Measurements from ENCODE around the gene S100A6.
"Not testable (repeated sequence)": the region's sequence is repeated elsewhere in the genome, so short reads cannot be mapped to it uniquely, and the experiment has no call there.

S100A6 gene

GRCh38 chr1:153577138-153577537 lies 41.3 kb upstream of the S100A6 start:
- TF ChIP-seq CTCF (conservative IDR thresholded peaks at IDR 0.05; ENCODE audit: control insufficient read depth, insufficient read depth, low read depth, low read length), result no peak
- H3K4me3 ChIP-seq (ENCODE audit: control insufficient read depth, low read depth, low read length), result no peak overlapping the region
- DNase-seq (ENCODE audit: low read depth), result no peak

- DNase-seq (ENCODE audit: low read depth); H3K4me3 ChIP-seq (ENCODE audit: control insufficient read depth, low read depth, low read length): not testable (repeated sequence)
Measured at GRCh38 chr1:153575497-153575896, 39.7 kb upstream of the S100A6 start.

- not testable (repeated sequence) for DNase-seq (ENCODE audit: low read depth); H3K4me3 ChIP-seq (ENCODE audit: control insufficient read depth, low read depth, low read length)
Measured at GRCh38 chr1:153575081-153575491, 39.3 kb upstream of the S100A6 start.

GRCh38 chr1:153573351-153573750 lies 37.6 kb upstream of the S100A6 start:
- peak; percentile 32 for DNase-seq (ENCODE audit: low read depth)
- TF ChIP-seq CTCF (conservative IDR thresholded peaks at IDR 0.05; ENCODE audit: control insufficient read depth, insufficient read depth, low read depth, low read length), result no peak
- H3K4me3 ChIP-seq (ENCODE audit: control insufficient read depth, low read depth, low read length), result no peak overlapping the region

- H3K4me3 ChIP-seq (ENCODE audit: control insufficient read depth, low read depth, low read length), result no peak overlapping the region
- peak; percentile 95 for DNase-seq (ENCODE audit: low read depth)
- peak; percentile 94 for TF ChIP-seq CTCF (conservative IDR thresholded peaks at IDR 0.05; ENCODE audit: control insufficient read depth, insufficient read depth, low read depth, low read length)
Measured at GRCh38 chr1:153572569-153573015, 36.8 kb upstream of the S100A6 start.

- no peak for DNase-seq (ENCODE audit: low read depth)
- no peak overlapping the region for H3K4me3 ChIP-seq (ENCODE audit: control insufficient read depth, low read depth, low read length)
- no peak for TF ChIP-seq CTCF (conservative IDR thresholded peaks at IDR 0.05; ENCODE audit: control insufficient read depth, insufficient read depth, low read depth, low read length)
Measured at GRCh38 chr1:153571706-153572105, 35.9 kb upstream of the S100A6 start.

- TF ChIP-seq CTCF (conservative IDR thresholded peaks at IDR 0.05; ENCODE audit: control insufficient read depth, insufficient read depth, low read depth, low read length), result no peak
- H3K4me3 ChIP-seq (ENCODE audit: control insufficient read depth, low read depth, low read length), result no peak overlapping the region
- no peak for DNase-seq (ENCODE audit: low read depth)
Measured at GRCh38 chr1:153570874-153571273, 35.1 kb upstream of the S100A6 start.

- TF ChIP-seq CTCF (conservative IDR thresholded peaks at IDR 0.05; ENCODE audit: control insufficient read depth, insufficient read depth, low read depth, low read length), result no peak
- DNase-seq (ENCODE audit: low read depth), result no peak
- H3K4me3 ChIP-seq (ENCODE audit: control insufficient read depth, low read depth, low read length), result no peak overlapping the region
Measured at GRCh38 chr1:153569465-153569864, 33.7 kb upstream of the S100A6 start.

Data from fibroblast of mammary gland (primary cell).